BE2C (cell line): ENCODE data around the gene BAZ2B.

ENCODE experiments used
- DNase-seq: peaks from one replicate; pipeline ENCODE4 v3.0.0-alpha.2; 2020
- H3K27me3 ChIP-seq: fragments of 250-450 bp; sonication (Bioruptor Pico); 2 replicates; pipeline ENCODE4 v1.5.1; 2020; ENCODE audit warnings: mild to moderate bottlenecking
- H3K36me3 ChIP-seq: fragments of 250-450 bp; sonication (Bioruptor Pico); 2 replicates; pipeline ENCODE4 v1.5.1; 2020; ENCODE audit warnings: mild to moderate bottlenecking
- H3K4me1 ChIP-seq: fragments of 250-450 bp; sonication (Bioruptor Pico); 2 replicates; pipeline ENCODE4 v1.5.1; 2020
- H3K4me3 ChIP-seq: 2 replicates; pipeline ENCODE4 v1.5.1; 2011; ENCODE audit warnings: low read depth, low read length
- H3K9me3 ChIP-seq: fragments of 250-450 bp; sonication (Bioruptor Pico); 2 replicates; pipeline ENCODE4 v1.5.1; 2020
- TF ChIP-seq, protein P1 (sequence below): IDR thresholded peaks from 2 replicates; pipeline ENCODE4 v1.5.1; 2012; ENCODE audit warnings: mild to moderate bottlenecking, low read depth, low read length

Gene BAZ2B

DNA sequence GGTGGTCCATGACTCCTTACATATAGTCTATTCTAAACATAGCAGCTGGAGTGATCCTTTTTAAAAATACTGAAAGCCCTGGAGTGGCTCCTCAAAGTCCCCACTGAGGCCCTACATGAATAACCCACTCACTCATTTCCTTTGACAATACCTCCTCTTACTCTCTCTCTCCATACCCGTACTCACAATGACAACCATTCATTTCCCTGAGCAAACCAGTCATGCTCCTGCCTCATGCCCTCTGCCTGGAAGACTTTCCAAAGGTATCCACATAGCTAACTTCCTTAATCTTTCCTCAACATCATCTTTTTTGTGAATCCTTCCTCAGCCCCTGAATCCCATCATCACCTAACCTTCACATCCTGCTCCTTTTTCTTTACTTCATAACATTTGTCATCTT lies 102.6 kb downstream of the BAZ2B start:
- Histone ChIP-seq H3K9me3 (no peaks in the 10 kb centered on the region), H3K36me3 (no peaks in the 10 kb centered on the region), H3K4me1 (no peaks in the 10 kb centered on the region), H3K4me3 (no peak overlapping the region), H3K27me3 (no peaks in the 10 kb centered on the region)
- TF ChIP-seq, protein P1, sequence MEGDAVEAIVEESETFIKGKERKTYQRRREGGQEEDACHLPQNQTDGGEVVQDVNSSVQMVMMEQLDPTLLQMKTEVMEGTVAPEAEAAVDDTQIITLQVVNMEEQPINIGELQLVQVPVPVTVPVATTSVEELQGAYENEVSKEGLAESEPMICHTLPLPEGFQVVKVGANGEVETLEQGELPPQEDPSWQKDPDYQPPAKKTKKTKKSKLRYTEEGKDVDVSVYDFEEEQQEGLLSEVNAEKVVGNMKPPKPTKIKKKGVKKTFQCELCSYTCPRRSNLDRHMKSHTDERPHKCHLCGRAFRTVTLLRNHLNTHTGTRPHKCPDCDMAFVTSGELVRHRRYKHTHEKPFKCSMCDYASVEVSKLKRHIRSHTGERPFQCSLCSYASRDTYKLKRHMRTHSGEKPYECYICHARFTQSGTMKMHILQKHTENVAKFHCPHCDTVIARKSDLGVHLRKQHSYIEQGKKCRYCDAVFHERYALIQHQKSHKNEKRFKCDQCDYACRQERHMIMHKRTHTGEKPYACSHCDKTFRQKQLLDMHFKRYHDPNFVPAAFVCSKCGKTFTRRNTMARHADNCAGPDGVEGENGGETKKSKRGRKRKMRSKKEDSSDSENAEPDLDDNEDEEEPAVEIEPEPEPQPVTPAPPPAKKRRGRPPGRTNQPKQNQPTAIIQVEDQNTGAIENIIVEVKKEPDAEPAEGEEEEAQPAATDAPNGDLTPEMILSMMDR, result no peak
- DNase-seq, result no peak

DNA sequence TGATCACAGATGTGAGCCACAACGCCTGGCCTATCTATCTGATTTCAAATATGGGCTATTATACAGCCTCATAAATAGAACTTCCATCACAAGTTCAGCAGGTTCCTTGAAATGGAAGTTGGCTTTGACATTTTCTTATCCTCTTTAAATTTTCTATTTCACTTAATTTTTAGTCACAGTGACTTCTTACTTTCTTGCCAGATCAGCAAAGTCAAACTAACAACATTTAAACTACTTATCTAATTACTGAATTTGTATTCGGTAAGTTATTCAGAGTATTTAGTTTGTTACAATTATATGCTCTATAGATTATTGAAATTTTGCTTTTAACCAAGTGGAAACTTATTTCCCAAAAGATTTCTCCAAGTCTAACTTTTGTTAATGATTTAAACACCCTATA lies 108.2 kb downstream of the BAZ2B start:
- Histone ChIP-seq H3K4me1 (no peaks in the 10 kb centered on the region), H3K4me3 (no peak overlapping the region), H3K27me3 (no peaks in the 10 kb centered on the region), H3K9me3 (no peaks in the 10 kb centered on the region), H3K36me3 (no peaks in the 10 kb centered on the region)
- no peak for DNase-seq
- TF ChIP-seq, protein P1, result no peak

DNA sequence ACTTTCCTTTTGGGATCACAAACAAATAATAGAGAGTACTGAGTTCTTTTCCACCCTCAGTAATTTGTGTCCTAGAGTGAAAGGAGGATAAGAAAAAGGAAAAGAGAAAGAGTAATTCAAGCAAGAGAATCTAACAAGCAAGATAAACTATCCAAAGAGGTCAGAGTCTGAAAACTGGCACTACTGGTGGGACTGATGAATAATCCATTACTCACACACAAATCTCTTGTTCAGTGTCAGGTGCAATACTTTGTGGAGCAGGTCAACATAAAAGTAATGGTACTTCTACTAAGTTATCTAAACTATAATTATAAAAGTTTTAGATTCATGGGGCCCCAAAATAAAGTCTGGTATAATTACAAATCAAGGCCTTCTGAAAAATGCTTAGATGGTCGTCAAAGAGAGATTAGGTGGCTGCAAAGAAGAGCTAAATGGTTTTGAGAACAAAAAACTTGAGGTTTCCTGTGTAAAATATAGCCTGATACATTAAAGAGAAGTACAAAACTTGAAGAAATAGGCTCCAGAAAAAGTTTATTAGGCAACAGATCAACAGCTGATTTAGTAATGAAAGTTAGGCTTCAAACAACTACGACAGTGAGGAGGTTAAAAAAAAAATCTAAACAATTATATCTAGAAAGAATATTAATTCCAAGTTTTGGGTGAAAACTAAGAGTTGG lies 109.4 kb downstream of the BAZ2B start:
- Histone ChIP-seq H3K36me3 (no peaks in the 10 kb centered on the region), H3K4me1 (no peaks in the 10 kb centered on the region), H3K9me3 (no peaks in the 10 kb centered on the region), H3K27me3 (no peaks in the 10 kb centered on the region), H3K4me3 (no peak overlapping the region)
- TF ChIP-seq, protein P1, result no peak
- DNase-seq, result no peak

DNA sequence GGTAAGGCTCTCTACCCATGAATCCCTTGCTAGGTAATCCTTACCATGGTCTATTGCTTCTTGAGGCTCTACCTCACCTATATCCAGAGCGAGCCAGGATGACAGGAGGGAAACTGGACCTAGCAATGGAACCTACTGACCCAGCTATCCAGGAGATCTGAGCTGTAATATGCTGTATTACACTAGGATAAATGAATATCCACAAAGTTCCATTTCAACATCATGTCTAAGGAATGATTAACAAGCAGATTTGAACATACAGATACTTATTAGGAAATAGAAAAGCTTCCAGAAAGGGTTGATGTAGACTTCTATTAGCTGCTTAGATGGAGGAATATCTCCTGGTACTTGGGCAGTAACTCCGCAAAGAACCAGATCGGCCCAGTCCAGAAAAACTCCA lies 110.1 kb downstream of the BAZ2B start:
- TF ChIP-seq, protein P1, result no peak
- H3K4me3 ChIP-seq, result no peak overlapping the region
- H3K9me3 ChIP-seq, result no peaks in the 10 kb centered on the region
- no peak for DNase-seq
- no peaks in the 10 kb centered on the region for H3K36me3 ChIP-seq
- H3K4me1 ChIP-seq, result no peaks in the 10 kb centered on the region
- no peaks in the 10 kb centered on the region for H3K27me3 ChIP-seq

DNA sequence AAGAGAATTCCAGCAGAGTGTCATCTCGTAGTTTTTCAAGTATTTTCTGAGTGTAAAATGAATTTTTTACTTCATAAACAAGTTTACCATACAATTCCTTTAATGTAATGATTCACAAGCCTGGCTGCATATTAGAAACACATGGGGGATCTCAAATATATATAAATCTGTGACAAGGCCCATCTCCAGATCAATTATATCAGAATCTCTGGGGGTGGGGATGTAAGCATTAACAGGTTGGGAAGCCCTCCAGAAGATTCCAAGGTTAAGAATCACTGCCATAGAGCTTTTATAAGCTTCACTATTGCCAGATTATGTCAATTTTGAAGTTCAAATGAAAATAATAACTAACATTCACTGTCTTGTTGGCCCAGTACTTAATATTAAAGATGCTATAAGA lies 111.2 kb downstream of the BAZ2B start:
- Histone ChIP-seq H3K27me3 (no peaks in the 10 kb centered on the region), H3K36me3 (no peaks in the 10 kb centered on the region), H3K9me3 (no peaks in the 10 kb centered on the region), H3K4me3 (no peak overlapping the region), H3K4me1 (no peaks in the 10 kb centered on the region)
- TF ChIP-seq, protein P1, result no peak
- no peak for DNase-seq

DNA sequence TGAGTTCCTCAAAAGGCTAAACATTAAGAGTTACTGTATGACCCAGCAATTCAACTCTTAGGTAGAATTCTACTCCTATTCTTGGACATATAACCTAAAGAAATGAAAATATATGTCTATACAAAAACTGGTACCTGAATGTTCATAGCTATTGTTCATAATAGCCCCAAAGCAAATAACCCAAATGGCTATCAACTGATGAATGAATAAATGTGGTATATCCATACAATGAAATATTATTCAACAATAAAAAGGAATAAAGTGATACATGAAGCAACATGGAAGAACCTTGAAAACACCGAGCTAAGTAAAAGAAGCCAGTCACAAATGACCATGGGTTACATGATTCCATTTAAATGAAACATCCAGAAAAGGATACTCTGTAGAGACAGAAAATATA lies 114.6 kb downstream of the BAZ2B start:
- TF ChIP-seq, protein P1, result no peak
- no peak for DNase-seq
- Histone ChIP-seq H3K27me3 (no peaks in the 10 kb centered on the region), H3K9me3 (no peaks in the 10 kb centered on the region), H3K4me3 (no peak overlapping the region), H3K36me3 (no peaks in the 10 kb centered on the region), H3K4me1 (no peaks in the 10 kb centered on the region)
